ENCODE results near the gene LPCAT3.
"Not testable (repeated sequence)": the region's sequence is repeated elsewhere in the genome, so short reads cannot be mapped to it uniquely, and the experiment has no call there.

LPCAT3 gene

GRCh38 chr12:7017870-7018349, 366 bp downstream of the LPCAT3 start:
- no peak for DNase-seq
- peak overlapping the region; percentile 74 for H3K27ac ChIP-seq (ENCODE audit: insufficient read depth, low read length, poor library complexity, severe bottlenecking)

GRCh38 chr12:7016958-7017571, 1.2 kb downstream of the LPCAT3 start:
- Histone ChIP-seq H3K9me3 (ENCODE audit: control insufficient read depth, low read length) (no peaks in the 10 kb centered on the region), H3K36me3 (ENCODE audit: control insufficient read depth, insufficient read depth, low read length) (peaks cover 9% of the 10 kb centered on the region), H3K4me1 (ENCODE audit: control insufficient read depth, insufficient read depth, low read length, poor library complexity, severe bottlenecking) (peaks cover 9% of the 10 kb centered on the region), H3K27ac (ENCODE audit: insufficient read depth, low read length, poor library complexity, severe bottlenecking) (no peak overlapping the region), H3K4me3 (ENCODE audit: insufficient read depth, low read depth, low read length, poor library complexity, severe bottlenecking) (peak overlapping the region; percentile 70), H3K27me3 (replicated peaks; ENCODE audit: control insufficient read depth, insufficient read depth, low read length, poor library complexity, severe bottlenecking) (no peaks in the 10 kb centered on the region)
- DNase-seq = no peak

More at GRCh38 chr12:7017870-7018349, 366 bp downstream of the LPCAT3 start:
- Histone ChIP-seq H3K4me1 (ENCODE audit: control insufficient read depth, insufficient read depth, low read length, poor library complexity, severe bottlenecking) (peaks cover 9% of the 10 kb centered on the region), H3K36me3 (ENCODE audit: control insufficient read depth, insufficient read depth, low read length) (peaks cover 5% of the 10 kb centered on the region), H3K9me3 (ENCODE audit: control insufficient read depth, low read length) (no peaks in the 10 kb centered on the region), H3K4me3 (ENCODE audit: insufficient read depth, low read depth, low read length, poor library complexity, severe bottlenecking) (peak overlapping the region; percentile 70), H3K27me3 (replicated peaks; ENCODE audit: control insufficient read depth, insufficient read depth, low read length, poor library complexity, severe bottlenecking) (no peaks in the 10 kb centered on the region)

GRCh38 chr12:7015555-7016370, 2.5 kb downstream of the LPCAT3 start:
- Histone ChIP-seq H3K4me3 (ENCODE audit: insufficient read depth, low read depth, low read length, poor library complexity, severe bottlenecking) (no peak overlapping the region), H3K36me3 (ENCODE audit: control insufficient read depth, insufficient read depth, low read length) (peaks cover 9% of the 10 kb centered on the region), H3K27ac (ENCODE audit: insufficient read depth, low read length, poor library complexity, severe bottlenecking) (no peak overlapping the region), H3K9me3 (ENCODE audit: control insufficient read depth, low read length) (no peaks in the 10 kb centered on the region), H3K27me3 (replicated peaks; ENCODE audit: control insufficient read depth, insufficient read depth, low read length, poor library complexity, severe bottlenecking) (no peaks in the 10 kb centered on the region), H3K4me1 (ENCODE audit: control insufficient read depth, insufficient read depth, low read length, poor library complexity, severe bottlenecking) (peaks cover 9% of the 10 kb centered on the region)
- DNase-seq = no peak

GRCh38 chr12:7013101-7013500, 5.2 kb downstream of the LPCAT3 start:
- H3K4me3 ChIP-seq (ENCODE audit: insufficient read depth, low read depth, low read length, poor library complexity, severe bottlenecking) = no peak overlapping the region
- DNase-seq = no peak
- H3K4me1 ChIP-seq (ENCODE audit: control insufficient read depth, insufficient read depth, low read length, poor library complexity, severe bottlenecking) = peaks cover 9% of the 10 kb centered on the region
- peaks cover 24% of the 10 kb centered on the region for H3K36me3 ChIP-seq (ENCODE audit: control insufficient read depth, insufficient read depth, low read length)
- H3K27me3 ChIP-seq (replicated peaks; ENCODE audit: control insufficient read depth, insufficient read depth, low read length, poor library complexity, severe bottlenecking) = no peaks in the 10 kb centered on the region
- no peaks in the 10 kb centered on the region for H3K9me3 ChIP-seq (ENCODE audit: control insufficient read depth, low read length)
- H3K27ac ChIP-seq (ENCODE audit: insufficient read depth, low read length, poor library complexity, severe bottlenecking) = no peak overlapping the region

GRCh38 chr12:7012024-7012607, 6.2 kb downstream of the LPCAT3 start:
- H3K4me1 ChIP-seq (ENCODE audit: control insufficient read depth, insufficient read depth, low read length, poor library complexity, severe bottlenecking) = peaks cover under 1% of the 10 kb centered on the region
- peaks cover 24% of the 10 kb centered on the region for H3K36me3 ChIP-seq (ENCODE audit: control insufficient read depth, insufficient read depth, low read length)
- no peak overlapping the region for H3K27ac ChIP-seq (ENCODE audit: insufficient read depth, low read length, poor library complexity, severe bottlenecking)
- H3K9me3 ChIP-seq (ENCODE audit: control insufficient read depth, low read length) = no peaks in the 10 kb centered on the region
- no peak for DNase-seq
- no peak overlapping the region for H3K4me3 ChIP-seq (ENCODE audit: insufficient read depth, low read depth, low read length, poor library complexity, severe bottlenecking)
- no peaks in the 10 kb centered on the region for H3K27me3 ChIP-seq (replicated peaks; ENCODE audit: control insufficient read depth, insufficient read depth, low read length, poor library complexity, severe bottlenecking)

GRCh38 chr12:7011398-7011797, 6.9 kb downstream of the LPCAT3 start:
- H3K4me1 ChIP-seq (ENCODE audit: control insufficient read depth, insufficient read depth, low read length, poor library complexity, severe bottlenecking); H3K27ac ChIP-seq (ENCODE audit: insufficient read depth, low read length, poor library complexity, severe bottlenecking); H3K9me3 ChIP-seq (ENCODE audit: control insufficient read depth, low read length); H3K4me3 ChIP-seq (ENCODE audit: insufficient read depth, low read depth, low read length, poor library complexity, severe bottlenecking); H3K27me3 ChIP-seq (replicated peaks; ENCODE audit: control insufficient read depth, insufficient read depth, low read length, poor library complexity, severe bottlenecking); DNase-seq: not testable (repeated sequence)
- peaks cover 30% of the 10 kb centered on the region for H3K36me3 ChIP-seq (ENCODE audit: control insufficient read depth, insufficient read depth, low read length)

GRCh38 chr12:7009512-7009911, 8.8 kb downstream of the LPCAT3 start:
- no peaks in the 10 kb centered on the region for H3K27me3 ChIP-seq (replicated peaks; ENCODE audit: control insufficient read depth, insufficient read depth, low read length, poor library complexity, severe bottlenecking)
- H3K27ac ChIP-seq (ENCODE audit: insufficient read depth, low read length, poor library complexity, severe bottlenecking) = no peak overlapping the region
- DNase-seq = no peak
- H3K4me1 ChIP-seq (ENCODE audit: control insufficient read depth, insufficient read depth, low read length, poor library complexity, severe bottlenecking) = no peaks in the 10 kb centered on the region
- H3K4me3 ChIP-seq (ENCODE audit: insufficient read depth, low read depth, low read length, poor library complexity, severe bottlenecking) = no peak overlapping the region
- H3K9me3 ChIP-seq (ENCODE audit: control insufficient read depth, low read length) = no peaks in the 10 kb centered on the region
- H3K36me3 ChIP-seq (ENCODE audit: control insufficient read depth, insufficient read depth, low read length) = peaks cover 30% of the 10 kb centered on the region

GRCh38 chr12:7008864-7009263, 9.4 kb downstream of the LPCAT3 start:
- Histone ChIP-seq H3K9me3 (ENCODE audit: control insufficient read depth, low read length) (no peaks in the 10 kb centered on the region), H3K4me1 (ENCODE audit: control insufficient read depth, insufficient read depth, low read length, poor library complexity, severe bottlenecking) (no peaks in the 10 kb centered on the region), H3K4me3 (ENCODE audit: insufficient read depth, low read depth, low read length, poor library complexity, severe bottlenecking) (no peak overlapping the region), H3K27ac (ENCODE audit: insufficient read depth, low read length, poor library complexity, severe bottlenecking) (no peak overlapping the region), H3K27me3 (replicated peaks; ENCODE audit: control insufficient read depth, insufficient read depth, low read length, poor library complexity, severe bottlenecking) (no peaks in the 10 kb centered on the region), H3K36me3 (ENCODE audit: control insufficient read depth, insufficient read depth, low read length) (peaks cover 30% of the 10 kb centered on the region)
- DNase-seq = no peak

- DNase-seq = no peak
- peaks cover 21% of the 10 kb centered on the region for H3K36me3 ChIP-seq (ENCODE audit: control insufficient read depth, insufficient read depth, low read length)
- H3K9me3 ChIP-seq (ENCODE audit: control insufficient read depth, low read length) = no peaks in the 10 kb centered on the region
- no peak overlapping the region for H3K4me3 ChIP-seq (ENCODE audit: insufficient read depth, low read depth, low read length, poor library complexity, severe bottlenecking)
- no peak overlapping the region for H3K27ac ChIP-seq (ENCODE audit: insufficient read depth, low read length, poor library complexity, severe bottlenecking)
- no peaks in the 10 kb centered on the region for H3K27me3 ChIP-seq (replicated peaks; ENCODE audit: control insufficient read depth, insufficient read depth, low read length, poor library complexity, severe bottlenecking)
- no peaks in the 10 kb centered on the region for H3K4me1 ChIP-seq (ENCODE audit: control insufficient read depth, insufficient read depth, low read length, poor library complexity, severe bottlenecking)
Measured at GRCh38 chr12:7006639-7007038, 11.6 kb downstream of the LPCAT3 start.

- no peak for DNase-seq
- no peak overlapping the region for H3K27ac ChIP-seq (ENCODE audit: insufficient read depth, low read length, poor library complexity, severe bottlenecking)
- H3K4me1 ChIP-seq (ENCODE audit: control insufficient read depth, insufficient read depth, low read length, poor library complexity, severe bottlenecking) = no peaks in the 10 kb centered on the region
Measured at GRCh38 chr12:7005311-7005710, 13.0 kb downstream of the LPCAT3 start.

More at GRCh38 chr12:7005311-7005710, 13.0 kb downstream of the LPCAT3 start:
- peaks cover 20% of the 10 kb centered on the region for H3K36me3 ChIP-seq (ENCODE audit: control insufficient read depth, insufficient read depth, low read length)
- no peaks in the 10 kb centered on the region for H3K27me3 ChIP-seq (replicated peaks; ENCODE audit: control insufficient read depth, insufficient read depth, low read length, poor library complexity, severe bottlenecking)
- no peak overlapping the region for H3K4me3 ChIP-seq (ENCODE audit: insufficient read depth, low read depth, low read length, poor library complexity, severe bottlenecking)
- H3K9me3 ChIP-seq (ENCODE audit: control insufficient read depth, low read length) = no peaks in the 10 kb centered on the region
